NCI-H526 treated with DMSO at 0.1 percent for 48 hours (cell line): Measurements from ENCODE around the gene DNAH11.
"Not testable (repeated sequence)": the region's sequence is repeated elsewhere in the genome, so short reads cannot be mapped to it uniquely, and the experiment has no call there.

Source experiments
- DNase-seq: peaks from one replicate; lab custom pipeline; 2025; lab: John Stamatoyannopoulos, UW

The DNAH11 gene

DNA sequence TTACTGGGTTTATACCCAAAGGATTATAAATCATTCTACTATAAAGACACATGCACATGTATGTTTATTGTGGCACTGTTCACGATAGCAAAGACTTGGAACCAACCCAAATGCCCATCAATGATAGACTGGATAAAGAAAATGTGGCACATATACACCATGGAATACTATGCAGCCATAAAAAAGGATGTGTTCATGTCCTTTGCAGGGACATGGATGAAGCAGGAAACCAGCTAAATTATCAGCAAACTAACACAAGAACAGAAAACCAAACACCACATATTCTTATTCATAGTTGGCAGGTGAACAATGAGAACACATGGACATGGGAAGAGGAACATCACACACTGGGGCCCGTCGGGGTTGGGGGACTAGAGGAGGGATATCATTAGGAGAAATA, 390.5 kb downstream of the DNAH11 start:
- DNase-seq, result not testable (repeated sequence)

DNA sequence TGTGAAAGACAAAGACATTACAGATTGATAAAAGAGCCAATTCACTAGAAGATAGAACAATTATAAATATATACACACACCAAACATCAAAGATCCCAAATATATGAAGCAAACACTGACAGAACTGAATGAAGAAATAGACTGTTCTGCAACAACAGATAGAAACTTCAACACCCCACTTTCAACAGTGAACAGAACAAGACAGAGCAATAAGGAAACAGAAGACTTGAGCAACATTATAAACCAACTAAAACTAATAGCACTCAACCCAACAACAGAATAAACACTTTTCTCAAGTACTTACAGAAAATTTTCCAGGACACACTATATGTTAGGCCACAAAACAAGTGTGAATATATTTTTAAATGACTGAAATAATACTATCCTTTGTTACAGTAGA, 392.0 kb downstream of the DNAH11 start:
- no peak for DNase-seq

DNA sequence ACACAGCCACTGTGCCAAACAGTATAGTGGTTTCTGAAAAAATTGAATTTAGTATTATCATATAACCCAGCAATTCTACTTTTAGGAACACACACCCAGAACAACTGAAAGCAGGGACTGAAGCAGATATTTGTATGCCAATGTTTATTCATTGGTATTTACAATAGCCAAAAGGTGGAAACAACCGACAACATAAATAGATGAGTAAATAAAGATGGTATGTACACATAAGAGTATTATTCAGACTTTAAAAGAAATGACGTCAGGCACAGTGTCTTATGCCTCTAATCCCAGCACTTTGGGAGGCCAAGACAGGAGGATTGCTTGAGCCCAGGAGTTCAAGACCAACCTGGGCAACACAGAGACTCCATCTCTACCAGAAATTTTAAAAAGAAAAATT, 395.6 kb downstream of the DNAH11 start:
- DNase-seq, result no peak

DNA sequence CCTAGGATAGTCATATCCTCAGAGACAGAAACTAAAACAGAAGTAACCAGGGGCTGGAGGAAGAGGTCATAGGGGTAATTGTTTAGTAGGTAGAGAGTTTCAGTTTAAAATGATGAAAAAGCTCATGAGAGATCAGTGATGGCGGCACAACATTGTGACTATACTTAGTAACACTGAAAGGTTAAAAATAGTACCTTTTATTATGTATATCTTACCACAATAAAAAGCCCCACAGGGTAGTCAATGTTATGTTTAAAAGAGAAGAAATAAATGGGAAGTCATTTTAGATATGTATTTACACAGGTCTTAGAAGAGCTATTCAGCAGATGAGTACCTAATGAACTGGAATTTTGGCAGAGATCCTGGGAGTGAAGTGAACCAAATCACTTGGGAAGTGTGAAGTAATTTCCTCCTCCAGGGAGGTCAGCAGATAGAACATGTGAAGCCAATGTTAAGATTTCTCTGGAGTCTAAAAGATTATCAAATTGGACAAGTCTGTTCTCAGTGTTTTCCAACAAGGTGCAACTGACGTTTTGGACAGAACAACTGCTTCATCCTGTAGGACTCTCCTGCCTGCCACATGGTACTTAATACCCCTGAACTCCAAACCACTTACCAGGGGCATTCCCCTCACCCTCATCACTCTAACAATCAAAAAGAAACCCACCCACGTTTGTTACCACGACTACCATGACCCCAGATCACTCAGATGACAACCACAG, 396.5 kb downstream of the DNAH11 start:
- no peak for DNase-seq

DNA sequence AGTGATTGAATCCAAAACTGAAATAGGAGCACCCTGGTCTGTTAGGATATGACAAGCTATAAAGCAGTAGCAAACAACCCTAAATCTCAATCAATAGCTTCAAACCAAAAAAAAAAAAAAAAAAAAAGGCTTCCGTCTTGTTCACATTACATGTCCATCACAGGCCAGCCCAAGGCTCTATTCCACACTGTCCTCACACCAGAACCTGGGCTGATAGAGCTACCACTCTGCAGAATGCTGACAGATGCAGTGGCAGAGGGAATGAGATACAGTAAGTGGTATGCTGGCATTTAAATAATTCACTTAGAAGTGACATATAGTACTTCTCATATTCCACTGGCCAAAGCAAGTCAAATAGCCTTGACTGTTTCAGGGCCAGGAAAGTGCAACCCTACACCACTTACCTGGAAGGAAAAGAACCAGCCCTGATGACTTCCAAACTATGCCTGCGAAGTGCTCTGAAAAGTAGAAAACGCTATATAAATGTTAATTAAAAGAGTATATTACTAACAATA, 397.1 kb downstream of the DNAH11 start:
- no peak for DNase-seq

DNA sequence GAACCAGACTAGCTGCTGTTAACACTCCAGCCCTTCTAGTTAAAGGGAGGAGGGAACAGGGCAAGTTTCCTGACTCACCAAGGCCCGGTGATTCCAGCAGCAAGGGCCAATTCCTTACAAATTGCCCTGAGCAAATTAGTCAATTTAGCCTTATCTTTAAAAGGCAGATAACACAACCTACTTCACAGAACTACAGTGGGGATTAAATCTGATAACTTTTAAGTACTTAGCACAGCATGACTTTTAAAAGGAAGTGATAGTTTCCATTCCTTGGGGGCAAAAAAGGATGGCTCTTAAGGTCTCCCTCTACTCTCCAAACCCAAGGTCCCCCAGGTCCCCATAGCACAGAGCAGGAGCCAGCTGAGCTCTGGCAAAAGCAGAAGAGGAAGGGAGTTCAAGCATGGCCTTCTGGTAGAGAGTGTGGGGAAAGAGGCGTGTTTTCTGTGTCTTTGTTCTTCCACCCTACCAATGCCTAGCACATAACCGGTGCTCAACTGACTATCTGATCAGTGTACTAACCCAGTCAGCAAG, 398.8 kb downstream of the DNAH11 start:
- peak; percentile 16 for DNase-seq

DNA sequence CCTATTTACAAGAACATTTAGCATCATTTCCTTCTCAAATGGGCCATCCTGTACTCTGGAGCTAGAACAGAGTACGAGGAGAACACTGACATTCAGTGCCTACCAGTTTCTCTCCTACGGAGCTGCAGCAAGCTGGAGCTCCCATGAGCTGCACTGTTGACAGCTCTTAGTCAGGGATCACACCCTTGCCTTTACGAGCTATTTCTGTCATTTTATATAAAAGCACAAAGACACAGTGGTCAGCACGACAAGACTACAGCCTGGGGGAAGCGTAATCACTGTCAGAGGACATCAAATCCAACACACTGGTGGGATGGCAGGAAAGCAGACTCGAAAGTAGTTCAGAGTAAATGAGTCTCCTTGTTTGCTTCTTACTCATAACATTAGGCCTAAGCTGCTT, 400.1 kb downstream of the DNAH11 start:
- DNase-seq, result no peak

DNA sequence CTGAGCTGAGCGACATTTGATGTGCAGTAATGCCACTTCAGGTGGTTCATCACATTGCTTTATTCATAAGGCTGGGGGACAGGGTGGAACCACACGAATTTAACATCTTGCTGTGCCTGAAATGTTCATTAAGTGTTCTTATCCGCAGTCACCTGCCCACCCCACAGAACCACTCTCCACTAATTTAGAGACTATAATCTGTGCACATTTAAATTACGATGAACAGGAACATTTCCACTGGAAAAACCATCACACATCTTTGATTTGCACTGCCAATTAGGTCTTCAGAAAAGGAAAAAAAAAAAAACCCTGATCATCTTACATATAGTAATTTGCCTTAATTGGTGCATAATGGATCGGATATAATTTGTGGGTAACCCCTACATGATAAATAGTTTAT, 400.6 kb downstream of the DNAH11 start:
- DNase-seq, result no peak

DNA sequence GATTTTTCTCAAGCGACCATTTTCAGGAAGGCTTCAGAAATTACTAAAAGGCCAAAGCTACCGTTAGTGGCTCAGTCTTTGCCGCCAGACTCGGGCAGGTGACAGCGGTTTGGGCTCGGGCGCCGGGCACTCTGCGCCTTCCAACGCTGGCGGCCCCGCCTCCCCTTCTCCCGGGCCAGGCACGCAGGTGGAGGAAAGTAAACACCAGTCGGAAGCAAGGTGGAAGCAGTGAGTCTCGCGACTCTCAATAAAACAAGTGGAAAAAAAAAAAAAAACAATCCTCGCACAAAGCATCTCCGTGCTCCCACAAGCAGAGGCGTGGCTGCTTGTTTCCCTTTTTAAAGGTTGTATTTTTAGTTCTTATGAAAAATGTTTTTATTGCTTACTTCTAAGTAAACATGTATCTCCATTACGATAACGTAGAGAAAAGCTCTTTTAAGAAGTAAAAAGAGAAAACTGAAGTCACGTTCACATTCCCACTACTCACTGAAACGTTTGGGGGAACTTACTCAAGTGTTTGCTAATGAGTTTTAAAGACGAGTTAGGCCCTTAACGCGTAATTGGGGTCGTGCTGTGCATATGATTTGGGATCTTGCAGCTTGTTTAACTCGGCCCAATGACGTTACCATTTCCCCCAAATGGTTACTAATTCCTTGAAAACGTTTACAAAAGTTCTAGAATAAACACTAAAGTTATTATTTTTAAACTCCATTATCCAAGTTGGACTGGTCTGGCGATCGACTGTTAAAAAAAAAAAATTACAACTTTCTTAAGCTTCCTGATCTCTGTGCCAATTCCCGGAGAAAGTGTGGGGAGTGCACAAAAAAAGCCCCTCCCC, 402.0 kb downstream of the DNAH11 start:
- DNase-seq, result peak; percentile 74

DNA sequence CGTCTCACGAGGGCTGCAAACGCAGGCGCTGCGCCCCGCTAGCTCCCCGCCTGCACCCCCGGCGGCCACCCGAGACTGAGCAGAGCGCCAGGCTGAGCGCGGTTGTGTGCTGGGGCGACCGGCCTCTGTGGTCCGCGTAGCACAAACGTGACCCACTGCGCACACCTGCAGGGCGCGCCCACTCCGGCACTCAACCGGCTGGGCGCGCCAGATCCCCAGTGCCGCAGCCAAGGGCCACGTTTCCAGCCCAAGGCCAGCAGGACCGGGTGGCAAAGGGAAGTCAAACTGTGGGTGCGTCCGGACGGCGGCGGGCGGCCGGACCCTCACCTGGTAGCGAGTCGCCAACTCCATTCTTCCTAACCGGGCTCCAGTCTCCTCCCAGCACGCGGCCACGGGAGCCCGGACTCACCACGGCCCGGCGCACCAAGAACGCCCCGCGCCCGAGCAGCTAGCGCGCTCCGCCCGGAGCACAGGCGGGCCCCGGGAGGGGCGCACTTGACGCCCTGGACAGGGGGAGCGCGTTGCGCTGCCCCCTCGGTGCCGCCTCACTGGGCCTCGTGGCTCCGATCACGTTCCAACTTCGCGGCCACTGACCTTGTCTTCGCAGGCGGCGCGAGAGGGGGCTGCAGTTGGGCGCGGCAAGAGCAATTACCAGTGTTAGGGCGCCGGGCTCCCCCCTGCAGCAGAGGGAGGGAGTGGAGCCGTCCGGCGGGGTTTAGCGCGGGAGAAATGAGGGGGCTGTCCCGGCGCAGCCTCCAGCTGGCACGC, 402.8 kb downstream of the DNAH11 start, which contains the start of gene CDCA7L:
Gene CDCA7L, minus strand, starts transcription at position 446 of the 768 bp plus-strand sequence. Its CDS starts 95 bp downstream, at position 351.
- peak; percentile 77 for DNase-seq

DNA sequence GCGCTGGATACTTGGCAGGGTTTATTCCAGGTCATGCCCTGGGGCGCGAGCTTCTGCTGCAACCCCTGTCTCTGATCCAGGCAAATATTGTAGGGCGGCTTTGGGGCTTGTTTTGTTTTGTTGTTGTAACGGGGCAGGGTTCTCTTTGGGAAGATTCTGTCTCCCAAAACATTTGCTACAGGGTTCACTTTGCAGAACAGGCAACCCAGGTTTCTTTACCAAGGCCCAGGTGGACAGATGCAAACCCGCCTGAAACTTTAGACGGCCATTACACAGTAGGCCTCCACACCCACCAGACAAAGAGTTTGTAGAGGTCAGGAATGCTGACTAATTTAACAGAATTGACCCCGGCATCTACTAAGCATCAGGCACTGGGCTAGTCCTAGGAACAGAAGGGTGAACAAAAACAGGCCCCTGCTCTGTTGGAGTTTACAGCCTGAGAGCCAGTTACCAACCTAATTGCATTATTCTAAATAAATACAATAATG, 403.4 kb downstream of the DNAH11 start:
- DNase-seq, result peak; percentile 78

DNA sequence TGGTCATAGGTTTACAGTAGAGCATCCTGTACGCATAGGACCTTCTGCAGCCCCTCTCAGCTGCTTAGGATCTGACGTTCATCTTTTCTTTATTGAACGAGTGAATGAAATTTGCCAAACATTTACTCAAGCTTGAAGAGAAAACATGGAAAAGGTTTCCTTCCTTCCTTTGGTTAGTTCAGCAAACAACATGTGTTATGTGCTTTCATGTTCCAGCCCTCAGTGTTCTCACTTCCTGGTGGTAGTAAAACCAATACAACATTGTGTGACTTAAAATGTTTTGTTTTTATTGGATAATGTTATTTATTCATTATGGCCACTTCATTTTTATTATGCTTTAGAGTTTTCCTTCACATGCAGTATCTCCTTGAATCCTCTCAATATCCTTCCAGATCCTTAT, 404.2 kb downstream of the DNAH11 start:
- no peak for DNase-seq

DNA sequence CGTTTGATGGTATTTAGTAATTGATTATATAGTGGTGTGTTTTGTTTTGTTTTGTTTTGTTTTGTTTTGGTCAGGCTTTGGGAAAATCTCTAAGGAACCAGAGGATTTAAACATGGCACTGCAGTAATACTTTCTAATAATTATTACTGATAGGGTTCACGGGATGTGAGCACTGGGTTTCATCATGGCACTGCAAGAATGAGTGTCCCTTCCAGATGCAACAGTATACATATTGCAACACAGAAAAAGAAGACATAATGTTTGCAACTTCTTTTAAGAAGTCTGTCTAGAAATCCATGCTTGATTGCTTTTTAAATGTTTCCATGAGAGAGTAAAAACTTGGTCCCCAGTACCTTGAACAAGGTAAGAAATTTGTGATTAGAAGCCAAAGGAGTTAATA, 405.1 kb downstream of the DNAH11 start:
- DNase-seq, result no peak

DNA sequence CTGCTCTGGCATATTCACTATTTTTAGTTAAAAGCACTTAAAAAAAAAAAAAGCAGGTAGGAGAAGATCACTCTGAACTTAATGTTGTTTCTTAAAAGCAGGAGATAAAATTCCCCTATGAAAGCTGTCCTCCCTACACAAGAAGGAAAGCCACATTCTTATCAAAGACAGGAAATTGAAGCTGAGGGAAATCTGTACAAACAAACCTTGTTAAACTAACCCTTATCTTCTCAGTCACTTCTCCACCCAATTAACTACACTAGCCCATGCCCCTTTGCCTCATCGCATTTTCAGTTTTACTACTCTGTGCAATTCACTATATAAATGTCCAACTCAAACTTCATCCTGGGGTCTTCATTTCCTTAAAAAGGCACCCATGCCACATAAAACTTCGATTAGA, 405.5 kb downstream of the DNAH11 start:
- no peak for DNase-seq

DNA sequence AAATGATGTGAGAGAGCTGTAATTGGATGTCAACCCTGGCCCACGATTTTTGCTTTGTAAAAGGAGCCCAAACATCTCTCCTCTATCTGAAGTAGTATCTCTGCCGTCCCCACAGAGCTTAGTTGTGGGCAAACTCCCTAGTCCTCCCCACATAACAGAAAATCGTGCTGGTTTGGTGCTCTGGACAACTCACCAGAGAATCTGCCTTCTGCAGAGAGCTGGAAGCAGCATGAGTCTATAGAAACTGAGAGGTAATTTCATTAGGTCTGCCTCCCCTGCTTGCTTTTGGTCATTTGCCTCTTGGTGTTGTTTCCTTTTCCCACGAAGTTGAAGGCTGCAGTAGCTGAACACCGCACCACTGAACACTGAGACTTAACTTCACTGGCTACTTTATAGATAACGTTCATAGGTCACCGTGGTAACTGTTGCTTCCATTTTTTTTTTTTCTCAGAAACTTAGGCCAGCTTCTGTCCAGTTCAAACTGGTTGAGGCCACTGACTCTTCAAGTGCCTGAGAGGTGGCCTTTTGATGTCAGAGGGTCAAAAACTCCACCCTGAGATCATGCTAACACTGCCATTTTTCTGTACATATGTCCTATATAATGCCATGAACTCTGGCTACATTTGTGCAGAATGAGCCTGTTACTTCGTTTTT, 406.2 kb downstream of the DNAH11 start:
- DNase-seq, result no peak
